Activated B cell treated with CpG ODN at 0.5 μM for 24 hours (primary cell): ENCODE data around the gene GNG4. TPM values are rescaled to one million over a fixed set of nuclear protein-coding genes. Genes with fewer than 3 reads are reported as not detected.
"Not testable (repeated sequence)": the region's sequence is repeated elsewhere in the genome, so short reads cannot be mapped to it uniquely, and the experiment has no call there.

Experiments
- ATAC-seq: fragments of 200-7000 bp; cut with Tn5 transposase; one replicate; pipeline ENCODE4 v1.10.0; 2021; ENCODE audit warnings: low read depth, mild to moderate bottlenecking, moderate library complexity
- CTCF ChIA-PET: fragments of 350-600 bp; sonication (Branson Sonifier 250); formaldehyde crosslinking; loops from one replicate; lab custom pipeline; 2021; ENCODE audit warnings: antibody characterized with exemption; lab: Charles Lee
- POLR2A ChIA-PET: fragments of 350-600 bp; sonication (Branson Sonifier 250); formaldehyde crosslinking; loops from one replicate; lab custom pipeline; 2021; ENCODE audit warnings: antibody characterized with exemption; lab: Charles Lee
- DNase-seq: peaks from one replicate; pipeline ENCODE4 v3.0.0; 2022
- H3K27ac Mint-ChIP-seq: one replicate; pipeline ENCODE4 v1.8.0; 2020; ENCODE audit warnings: mixed read lengths
- H3K27me3 Mint-ChIP-seq: one replicate; pipeline ENCODE4 v1.8.0; 2021; ENCODE audit warnings: mixed read lengths
- H3K36me3 Mint-ChIP-seq: one replicate; pipeline ENCODE4 v1.8.0; 2021; ENCODE audit warnings: low read depth, mixed read lengths
- H3K4me1 Mint-ChIP-seq: one replicate; pipeline ENCODE4 v1.8.0; 2021; ENCODE audit warnings: mixed read lengths
- H3K4me3 Mint-ChIP-seq: one replicate; pipeline ENCODE4 v1.8.0; 2020; ENCODE audit warnings: mild to moderate bottlenecking, mixed read lengths
- H3K9me3 Mint-ChIP-seq: one replicate; pipeline ENCODE4 v1.8.0; 2020; ENCODE audit warnings: mixed read lengths
- CTCF ChIP-seq: fragments of 200-600 bp; IDR thresholded peaks from one replicate; pipeline ENCODE4 v1.8.0; 2022; ENCODE audit warnings: antibody characterized with exemption, mild to moderate bottlenecking
- intact Hi-C: fragments of 100-400 bp; cut with micrococcal nuclease; formaldehyde crosslinking; loops from one replicate; pipeline ENCODE4 v1.15.1; 2024
- total RNA-seq: library from RNA; stranded (reverse); gene quantifications from 2 replicates; pipeline ENCODE4 v1.2.3, GENCODE V29; 2022

GNG4 gene
- total RNA-seq, 1 donor from 2014 or later: 2.2 TPM

GRCh38 chr1:235549351-235550139, 100.0 kb downstream of the GNG4 start:
- no peak overlapping the region for H3K4me3 Mint-ChIP-seq
- H3K36me3 Mint-ChIP-seq: no peaks in the 10 kb centered on the region
- ChIA-PET POLR2A (no interaction called here), CTCF (no interaction called here)
- DNase-seq (no peak), ATAC-seq (no peak)
- peaks cover 5% of the 10 kb centered on the region for H3K27me3 Mint-ChIP-seq
- intact Hi-C loops: no loop called here
- no peaks in the 10 kb centered on the region for H3K4me1 Mint-ChIP-seq
- no peaks in the 10 kb centered on the region for H3K9me3 Mint-ChIP-seq
- no peak for TF ChIP-seq CTCF
- no peak overlapping the region for H3K27ac Mint-ChIP-seq

GRCh38 chr1:235546369-235547155, 103.0 kb downstream of the GNG4 start:
- H3K4me3 Mint-ChIP-seq, CTCF ChIA-PET, ATAC-seq, H3K4me1 Mint-ChIP-seq, DNase-seq, H3K27me3 Mint-ChIP-seq, H3K27ac Mint-ChIP-seq, intact Hi-C loops, H3K36me3 Mint-ChIP-seq, H3K9me3 Mint-ChIP-seq, POLR2A ChIA-PET: not testable (repeated sequence)

- DNase-seq (no peak), ATAC-seq (no peak)
- Mint-ChIP-seq H3K4me3 (no peak overlapping the region), H3K36me3 (no peaks in the 10 kb centered on the region), H3K9me3 (no peaks in the 10 kb centered on the region), H3K4me1 (no peaks in the 10 kb centered on the region), H3K27ac (no peak overlapping the region), H3K27me3 (peaks cover 9% of the 10 kb centered on the region)
- no peak for TF ChIP-seq CTCF
- intact Hi-C loops: no loop called here
- ChIA-PET POLR2A (no interaction called here), CTCF (no interaction called here)
These were observed 104.2 kb downstream of the GNG4 start for GRCh38 chr1:235545292-235545930.

- H3K9me3 Mint-ChIP-seq, H3K4me3 Mint-ChIP-seq, POLR2A ChIA-PET, CTCF ChIA-PET, H3K27ac Mint-ChIP-seq, H3K27me3 Mint-ChIP-seq, ATAC-seq, H3K36me3 Mint-ChIP-seq, DNase-seq, H3K4me1 Mint-ChIP-seq, intact Hi-C loops: not testable (repeated sequence)
These were observed 106.7 kb downstream of the GNG4 start for GRCh38 chr1:235542845-235543244.

GRCh38 chr1:235533476-235534168, 116.0 kb downstream of the GNG4 start:
- no peaks in the 10 kb centered on the region for H3K36me3 Mint-ChIP-seq
- intact Hi-C loops: no loop called here
- H3K4me3 Mint-ChIP-seq: no peak overlapping the region
- ChIA-PET CTCF (no interaction called here), POLR2A (no interaction called here)
- peaks cover 6% of the 10 kb centered on the region for H3K27me3 Mint-ChIP-seq
- DNase-seq (no peak), ATAC-seq (no peak)
- no peak for TF ChIP-seq CTCF
- H3K9me3 Mint-ChIP-seq: no peaks in the 10 kb centered on the region
- no peaks in the 10 kb centered on the region for H3K4me1 Mint-ChIP-seq
- H3K27ac Mint-ChIP-seq: no peak overlapping the region
